Measurements from ENCODE around the gene KRTAP29-1.
"Not testable (repeated sequence)": the region's sequence is repeated elsewhere in the genome, so short reads cannot be mapped to it uniquely, and the experiment has no call there.

The KRTAP29-1 gene

DNA sequence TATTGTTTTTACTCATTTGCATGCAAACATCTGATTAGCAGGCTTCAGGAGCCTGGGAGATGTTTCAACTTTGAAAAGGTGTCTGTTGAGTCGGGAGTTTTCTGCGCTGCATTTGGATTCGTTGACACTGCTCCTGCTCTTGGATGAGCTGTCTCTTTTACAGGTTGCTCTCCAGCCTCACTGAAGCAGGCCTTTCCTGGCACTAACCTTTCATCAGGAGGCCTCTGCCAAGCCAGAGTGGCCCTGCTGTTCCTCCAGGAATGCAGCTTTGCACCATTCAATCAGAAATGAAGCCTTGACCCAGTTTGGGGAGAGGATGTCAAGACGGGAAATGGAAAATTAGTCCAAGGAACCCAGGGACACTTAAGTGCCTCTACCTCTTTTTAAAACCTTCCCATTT lies 330 bp upstream of the KRTAP29-1 start:
- DNase-seq (ENCODE audit: low read depth in 1 of 2, low spot score in 1 of 2) = no peak

- DNase-seq (ENCODE audit: low read depth in 1 of 2, low spot score in 1 of 2) = no peak
These were observed 1.4 kb downstream of the KRTAP29-1 start for GRCh38 chr17:41301204-41301790.

- DNase-seq (ENCODE audit: low read depth in 1 of 2, low spot score in 1 of 2) = no peak
These were observed 4.1 kb downstream of the KRTAP29-1 start for GRCh38 chr17:41298458-41299135.

GRCh38 chr17:41296846-41297245 lies 5.8 kb downstream of the KRTAP29-1 start:
- DNase-seq (ENCODE audit: low read depth in 1 of 2, low spot score in 1 of 2) = no peak

GRCh38 chr17:41294016-41294415 lies 8.6 kb downstream of the KRTAP29-1 start:
- DNase-seq (ENCODE audit: low read depth in 1 of 2, low spot score in 1 of 2) = no peak

DNA sequence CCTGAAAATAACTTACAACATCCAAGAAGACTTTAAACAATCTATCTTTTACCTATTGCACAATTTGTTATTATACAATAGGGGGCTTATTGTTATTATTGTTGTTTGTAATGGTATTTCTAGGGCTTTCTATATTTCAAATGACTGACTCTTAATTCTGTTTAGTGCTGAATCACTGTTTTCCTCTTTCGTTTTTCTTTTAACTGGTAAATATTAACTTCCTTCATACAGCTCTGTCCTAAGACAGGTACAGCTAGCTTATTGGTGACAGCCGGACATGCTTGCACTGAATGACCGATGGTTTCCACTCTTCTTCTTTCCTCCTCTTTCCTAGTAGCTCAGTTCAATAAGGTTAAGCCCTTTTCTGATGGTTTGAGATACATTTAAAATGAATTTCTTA lies 15.6 kb downstream of the KRTAP29-1 start:
- no peak for DNase-seq (ENCODE audit: low read depth in 1 of 2, low spot score in 1 of 2)

- DNase-seq (ENCODE audit: low read depth in 1 of 2, low spot score in 1 of 2) = no peak
These were observed 18.1 kb downstream of the KRTAP29-1 start for GRCh38 chr17:41284546-41284945.

DNA sequence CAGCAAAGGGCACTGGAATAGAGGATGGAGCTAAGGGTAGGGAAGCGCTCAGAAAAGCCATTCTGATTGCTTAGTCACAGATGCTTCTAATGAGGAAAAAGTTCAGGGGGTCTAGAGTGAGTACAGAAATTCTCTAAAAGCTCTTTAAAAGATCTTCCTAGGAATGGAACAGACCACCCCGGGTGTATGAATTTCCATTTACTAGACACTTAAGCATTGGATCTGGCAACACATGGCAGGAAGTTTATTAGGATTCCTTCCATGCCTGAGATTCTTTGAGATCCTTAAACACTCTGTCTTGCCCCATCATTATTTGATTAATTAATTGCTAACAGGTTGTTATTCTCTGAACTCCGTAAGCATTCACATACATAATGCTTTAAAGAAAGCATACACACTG lies 18.6 kb downstream of the KRTAP29-1 start:
- DNase-seq (ENCODE audit: low read depth in 1 of 2, low spot score in 1 of 2) = no peak

- DNase-seq (ENCODE audit: low read depth in 1 of 2, low spot score in 1 of 2) = no peak
These were observed 24.3 kb downstream of the KRTAP29-1 start for GRCh38 chr17:41278176-41278955.

DNA sequence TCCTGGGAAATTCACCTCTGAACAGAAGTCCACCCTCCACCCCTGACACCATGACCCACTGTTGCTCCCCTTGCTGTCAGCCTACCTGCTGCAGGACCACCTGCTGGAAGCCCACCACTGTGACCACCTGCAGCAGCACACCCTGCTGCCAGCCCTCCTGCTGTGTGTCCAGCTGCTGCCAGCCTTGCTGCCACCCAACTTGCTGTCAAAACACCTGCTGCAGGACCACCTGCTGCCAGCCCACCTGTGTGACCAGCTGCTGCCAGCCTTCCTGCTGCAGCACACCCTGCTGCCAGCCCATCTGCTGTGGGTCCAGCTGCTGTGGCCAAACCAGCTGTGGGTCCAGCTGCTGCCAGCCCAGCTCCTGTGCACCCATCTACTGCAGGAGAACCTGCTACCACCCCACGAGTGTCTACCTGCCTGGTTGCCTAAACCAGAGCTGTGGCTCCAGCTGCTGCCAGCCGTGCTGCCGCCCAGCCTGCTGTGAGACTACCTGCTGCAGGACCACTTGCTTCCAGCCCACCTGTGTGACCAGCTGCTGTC lies 26.9 kb downstream of the KRTAP29-1 start, which contains the start of gene KRTAP9-7:
TSS of gene KRTAP9-7 (plus strand) at position 51 of the 543 bp plus-strand sequence. CDS start at position 51, 0 bp downstream.
- not testable (repeated sequence) for DNase-seq (ENCODE audit: low read depth in 1 of 2, low spot score in 1 of 2)

DNA sequence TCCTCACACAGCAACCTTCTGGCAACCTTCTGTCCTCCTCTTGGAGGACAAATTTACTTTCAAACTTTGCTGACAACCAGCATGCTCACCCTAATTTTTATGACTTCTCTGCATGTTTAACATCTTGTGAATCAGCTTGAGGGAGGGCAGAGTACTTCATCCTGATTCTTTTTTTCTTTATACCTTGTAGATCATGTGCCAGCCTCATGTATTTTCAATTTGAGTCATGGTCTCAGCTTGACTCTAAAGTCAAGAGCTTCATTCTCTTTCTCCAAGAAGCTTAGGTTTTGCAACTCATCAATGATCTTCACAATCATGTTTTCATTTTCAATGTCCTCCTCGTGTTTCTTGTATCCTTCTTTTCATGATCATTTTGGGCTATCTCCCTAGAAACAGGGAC lies 30.8 kb downstream of the KRTAP29-1 start:
- no peak for DNase-seq (ENCODE audit: low read depth in 1 of 2, low spot score in 1 of 2)

DNA sequence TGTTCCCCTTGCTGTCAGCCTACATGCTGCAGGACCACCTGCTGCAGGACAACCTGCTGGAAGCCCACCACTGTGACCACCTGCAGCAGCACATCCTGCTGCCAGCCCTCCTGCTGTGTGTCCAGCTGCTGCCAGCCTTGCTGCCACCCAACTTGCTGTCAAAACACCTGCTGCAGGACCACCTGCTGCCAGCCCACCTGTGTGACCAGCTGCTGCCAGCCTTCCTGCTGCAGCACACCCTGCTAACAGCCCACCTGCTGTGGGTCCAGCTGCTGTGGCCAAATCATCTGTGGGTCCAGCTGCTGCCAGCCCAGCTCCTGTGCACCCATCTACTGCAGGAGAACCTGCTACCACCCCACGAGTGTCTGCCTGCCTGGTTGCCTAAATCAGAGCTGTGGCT lies 31.3 kb downstream of the KRTAP29-1 start:
- DNase-seq (ENCODE audit: low read depth in 1 of 2, low spot score in 1 of 2) = not testable (repeated sequence)

- DNase-seq (ENCODE audit: low read depth in 1 of 2, low spot score in 1 of 2) = no peak
These were observed 34.9 kb downstream of the KRTAP29-1 start for GRCh38 chr17:41267711-41268110.

GRCh38 chr17:41265078-41265477 lies 37.6 kb downstream of the KRTAP29-1 start, which contains the start of gene KRTAP9-6:
TSS of gene KRTAP9-6 (plus strand) at chr17:41265378. CDS start at chr17:41265378, 0 bp downstream.
- DNase-seq (ENCODE audit: low read depth in 1 of 2, low spot score in 1 of 2) = no peak

- no peak for DNase-seq (ENCODE audit: low read depth in 1 of 2, low spot score in 1 of 2)
These were observed 38.1 kb downstream of the KRTAP29-1 start for GRCh38 chr17:41264599-41264998.

DNA sequence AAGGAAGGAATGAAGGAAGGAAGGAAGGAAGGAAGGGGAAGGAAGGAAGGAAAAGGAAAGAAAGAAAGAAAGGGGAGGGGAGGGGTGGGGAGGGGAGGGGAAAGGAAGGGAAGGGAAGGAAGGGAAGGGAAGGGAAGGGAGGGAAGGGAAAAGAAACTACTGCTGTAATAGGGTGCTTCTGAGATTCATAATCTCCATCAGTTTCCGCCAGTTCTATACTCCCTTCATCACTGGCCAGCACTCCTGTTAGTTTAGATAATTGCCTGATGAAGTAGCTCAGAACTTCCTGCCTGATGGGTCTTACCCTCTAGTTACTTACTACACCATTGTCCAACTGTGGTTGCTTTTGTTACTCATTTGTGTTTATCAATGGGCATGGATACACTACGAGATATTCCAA lies 39.4 kb downstream of the KRTAP29-1 start:
- no peak for DNase-seq (ENCODE audit: low read depth in 1 of 2, low spot score in 1 of 2)

GRCh38 chr17:41258406-41258805 lies 44.2 kb downstream of the KRTAP29-1 start:
- DNase-seq (ENCODE audit: low read depth in 1 of 2, low spot score in 1 of 2) = no peak

DNA sequence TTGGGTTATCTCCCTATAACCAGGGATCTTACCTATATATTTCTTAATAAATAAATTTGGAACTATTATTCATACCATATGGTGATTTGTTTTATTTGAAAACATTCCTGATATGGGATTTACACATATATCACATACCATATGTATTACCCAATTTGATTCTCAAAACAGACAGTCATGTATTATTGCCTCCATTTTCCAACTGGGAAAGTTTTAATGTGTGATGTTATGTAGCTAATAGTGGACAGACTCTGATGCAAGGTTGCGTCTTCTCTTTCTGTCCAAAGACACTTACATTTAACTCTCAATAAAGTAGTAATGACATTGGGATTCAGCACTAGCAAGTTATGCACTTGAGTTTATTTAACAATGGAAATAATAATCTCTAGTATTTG lies 46.4 kb downstream of the KRTAP29-1 start:
- no peak for DNase-seq (ENCODE audit: low read depth in 1 of 2, low spot score in 1 of 2)

- DNase-seq (ENCODE audit: low read depth in 1 of 2, low spot score in 1 of 2) = not testable (repeated sequence)
These were observed 47.0 kb downstream of the KRTAP29-1 start, which contains the start of gene KRTAP9-9 for GRCh38 chr17:41255381-41256290. TSS of gene KRTAP9-9 (plus strand) at chr17:41255384.

- no peak for DNase-seq (ENCODE audit: low read depth in 1 of 2, low spot score in 1 of 2)
These were observed 47.8 kb downstream of the KRTAP29-1 start for GRCh38 chr17:41254861-41255260.

Measured in stimulated activated CD4-positive, alpha-beta T cell treated with anti-CD3 and anti-CD28 coated beads, Interleukin-15, amount 100 ng/mL, for 1 hour (primary cell).